B cell (primary cell): ENCODE measurements around the gene CDYL. TPM values are rescaled to one million over a fixed set of nuclear protein-coding genes. Genes with fewer than 3 reads are reported as not detected.

ENCODE experiments used
- ATAC-seq: fragments of 200-7000 bp; cut with Tn5 transposase; one replicate; pipeline ENCODE4 v1.10.0; 2021; ENCODE audit warnings: low read depth, mild to moderate bottlenecking, moderate number of reproducible peaks, moderate library complexity
- CTCF ChIA-PET: fragments of 350-600 bp; sonication (Branson Sonifier 250); formaldehyde crosslinking; loops from one replicate; lab custom pipeline; 2021; ENCODE audit warnings: antibody characterized with exemption, inconsistent platforms; lab: Charles Lee
- POLR2A ChIA-PET: fragments of 350-600 bp; sonication (Branson Sonifier 250); formaldehyde crosslinking; loops from one replicate; lab custom pipeline; 2021; ENCODE audit warnings: antibody characterized with exemption; lab: Charles Lee
- DNase-seq: peaks from one replicate; pipeline ENCODE4 v3.0.0; 2013
- H2AFZ ChIP-seq: 2 replicates; pipeline ENCODE4 v1.6.1; 2012; ENCODE audit warnings: mild to moderate bottlenecking, low read depth, low read length; ENCODE audit not compliant: insufficient read depth, poor library complexity, severe bottlenecking
- H3K27ac ChIP-seq, 2 donors: 1 replicate in 1 of 2; 2 replicates in 1 of 2; pipeline ENCODE4 v1.5.1; 2012 to 2013; ENCODE audit warnings: low read length in 2 of 2, mild to moderate bottlenecking in 2 of 2, moderate library complexity in 1 of 2
- H3K27me3 ChIP-seq, 4 experiments: fragments of 200-600 bp in 1 of 4; sonication (generic) in 1 of 4; replicated peaks in 1 of 4; 1 replicate in 2 of 4; 2 replicates in 2 of 4; pipeline versions ENCODE4 v1.6.1 to v1.7.0; 2013 to 2016; ENCODE audit warnings: low read length in 3 of 4, mild to moderate bottlenecking in 2 of 4, mixed read lengths in 1 of 4, moderate library complexity in 1 of 4; ENCODE audit not compliant: insufficient read depth in 4 of 4, control insufficient read depth in 3 of 4; ENCODE audit errors: control extremely low read depth in 1 of 4
- H3K36me3 ChIP-seq, 2 experiments: replicated peaks in 1 of 2; 1 replicate in 1 of 2; 2 replicates in 1 of 2; pipeline versions ENCODE4 v1.6.1 to v1.7.1; 2013; ENCODE audit warnings: low read length in 1 of 2; ENCODE audit not compliant: insufficient read depth in 2 of 2, control insufficient read depth in 1 of 2; ENCODE audit errors: control extremely low read depth in 1 of 2, extremely low read depth in 1 of 2
- H3K4me1 ChIP-seq, 2 donors: fragments of 200-600 bp in 1 of 2; sonication (generic) in 1 of 2; 1 replicate in 1 of 2; 2 replicates in 1 of 2; pipeline versions ENCODE4 v1.5.1 to v1.6.1; 2013 to 2017; ENCODE audit warnings: low read length in 2 of 2; ENCODE audit not compliant: control insufficient read depth in 2 of 2, insufficient read depth in 2 of 2
- H3K4me2 ChIP-seq: replicated peaks from 2 replicates; pipeline ENCODE3; 2012; ENCODE audit warnings: mild to moderate bottlenecking, low read depth, low read length; ENCODE audit not compliant: poor library complexity, severe bottlenecking
- H3K4me3 ChIP-seq, 5 experiments: fragments of 200-600 bp in 1 of 5; sonication (generic) in 1 of 5; 1 replicate in 3 of 5; 2 replicates in 2 of 5; pipeline versions ENCODE4 v1.5.1 to v1.7.0; 2011 to 2016; ENCODE audit warnings: low read length in 4 of 5, mild to moderate bottlenecking in 4 of 5, low read depth in 2 of 5, control low read depth in 1 of 5, moderate library complexity in 1 of 5; ENCODE audit not compliant: insufficient read depth in 1 of 5; ENCODE audit errors: control extremely low read depth in 1 of 5, extremely low read depth in 1 of 5
- H3K79me2 ChIP-seq: fragments of 200-600 bp; sonication (generic); one replicate; pipeline ENCODE4 v1.6.0; 2016; ENCODE audit warnings: low read length; ENCODE audit not compliant: control insufficient read depth, insufficient read depth
- H3K9ac ChIP-seq: fragments of 200-600 bp; sonication (generic); 2 replicates; pipeline ENCODE4 v1.6.1; 2017; ENCODE audit warnings: mild to moderate bottlenecking, low read length, moderate library complexity
- H3K9me3 ChIP-seq, 3 donors: one replicate each; pipeline versions ENCODE4 v1.6.1 to v1.7.1; 2013; ENCODE audit warnings: low read length in 2 of 3; ENCODE audit not compliant: control insufficient read depth in 2 of 3, insufficient read depth in 1 of 3; ENCODE audit errors: control extremely low read depth in 1 of 3
- H4K20me1 ChIP-seq: 2 replicates; pipeline ENCODE4 v1.6.0; 2012; ENCODE audit warnings: mild to moderate bottlenecking, low read length; ENCODE audit not compliant: insufficient read depth, control insufficient read depth, poor library complexity, severe bottlenecking
- H3K27ac Mint-ChIP-seq: one replicate; pipeline ENCODE4 v1.8.0; 2021; ENCODE audit warnings: mixed read lengths
- H3K27me3 Mint-ChIP-seq: one replicate; pipeline ENCODE4 v1.8.0; 2021; ENCODE audit warnings: mixed read lengths
- H3K4me1 Mint-ChIP-seq: one replicate; pipeline ENCODE4 v1.8.0; 2021; ENCODE audit warnings: mixed read lengths
- H3K4me3 Mint-ChIP-seq: one replicate; pipeline ENCODE4 v1.8.0; 2021; ENCODE audit warnings: mixed read lengths
- H3K9me3 Mint-ChIP-seq: one replicate; pipeline ENCODE4 v1.8.0; 2022; ENCODE audit warnings: mixed read lengths; ENCODE audit not compliant: insufficient read depth
- EZH2 ChIP-seq: IDR thresholded peaks from 2 replicates; pipeline ENCODE4 v1.6.1; 2012; ENCODE audit warnings: borderline replicate concordance, low read depth, mild to moderate bottlenecking, moderate library complexity, low read length; ENCODE audit not compliant: insufficient read depth, poor library complexity, severe bottlenecking
- WGBS: methylation state at CpG from one replicate; pipeline ENCODE4 v1.1.5; 2013; ENCODE audit warnings: missing lambda C conversion rate; ENCODE audit not compliant: insufficient coverage; 5-methylcytosine and 5-hydroxymethylcytosine counted together
- intact Hi-C: fragments of 100-400 bp; cut with micrococcal nuclease; formaldehyde crosslinking; loops from one replicate; pipeline ENCODE4 v1.10.0; 2022
- polyA plus RNA-seq: library from polyadenylated mRNA; depleted of rRNA; stranded (reverse); fragments of >200 nt; gene quantifications from 2 replicates; pipeline ENCODE4 v1.2.3, GENCODE V29; 2012
- total RNA-seq, 2 donors: library from RNA; stranded (reverse); fragments of 120-200 nt in 1 of 2; gene quantifications; 1 replicate in 1 of 2; 2 replicates in 1 of 2; pipeline versions ENCODE4 v1.2.3 to v1.2.4, GENCODE V29; 2013 to 2022
- TF ChIP-seq, protein P1 (sequence below): fragments of 200-600 bp; IDR thresholded peaks from one replicate; pipeline ENCODE4 v1.8.0; 2022; ENCODE audit warnings: antibody characterized with exemption, mild to moderate bottlenecking

CDYL gene
- total and polyA plus RNA-seq, 2 donors (not counting 1 experiment from before 2014, with no cell fraction given): 15.6 to 63.0 TPM

DNA sequence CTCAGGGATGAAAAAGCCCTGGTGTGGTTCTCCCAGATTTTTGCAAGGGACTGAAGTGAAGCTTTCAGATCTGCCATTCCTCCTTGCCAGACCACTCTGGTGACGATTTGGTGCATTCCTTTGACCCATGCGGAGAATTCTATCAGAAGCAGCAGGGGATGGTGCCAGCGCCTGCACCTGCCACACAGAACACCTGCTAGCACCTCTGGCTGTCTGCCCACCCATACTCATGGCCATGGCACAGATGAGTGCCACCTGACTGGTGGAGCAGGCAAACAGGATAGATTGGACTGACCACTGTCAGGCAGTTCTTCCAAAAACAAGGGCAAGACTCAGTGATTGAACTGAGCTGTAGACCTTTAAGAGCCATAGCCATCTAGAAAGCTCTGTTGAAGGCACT, 107.1 kb downstream of the CDYL start:
- no peak for DNase-seq
- 94% methylated on average over 2 of the region's 3 CpGs for WGBS
- Histone ChIP-seq H3K27me3 (no peaks in the 10 kb centered on the region), H3K4me3 (no peak overlapping the region), H3K79me2 (peaks cover 91% of the 10 kb centered on the region), H3K4me1 (peaks cover 29 to 53% of the 10 kb centered on the region in 2 donors), H3K9me3 (peaks cover 0 to 4% (median 3%) of the 10 kb centered on the region in 3 donors), H3K4me2 (no peak overlapping the region), H3K27ac (no peak overlapping the region), H3K36me3 (no peaks in the 10 kb centered on the region), H2AFZ (no peak overlapping the region), H3K9ac (no peak overlapping the region), H4K20me1 (peaks cover 50% of the 10 kb centered on the region)
- H3K4me3 Mint-ChIP-seq: no peak overlapping the region
- intact Hi-C loops: loop anchor here (10.0 kb wide), 1 partner anchor 98 kb away; no protein-coding TSS in a partner anchor
- ChIA-PET CTCF (no interaction called here), POLR2A (no interaction called here)
- peaks cover 4% of the 10 kb centered on the region for H3K9me3 Mint-ChIP-seq
- H3K27me3 Mint-ChIP-seq: no peaks in the 10 kb centered on the region
- peaks cover 79% of the 10 kb centered on the region for H3K4me1 Mint-ChIP-seq
- TF ChIP-seq EZH2: no peak
- TF ChIP-seq, protein P1, sequence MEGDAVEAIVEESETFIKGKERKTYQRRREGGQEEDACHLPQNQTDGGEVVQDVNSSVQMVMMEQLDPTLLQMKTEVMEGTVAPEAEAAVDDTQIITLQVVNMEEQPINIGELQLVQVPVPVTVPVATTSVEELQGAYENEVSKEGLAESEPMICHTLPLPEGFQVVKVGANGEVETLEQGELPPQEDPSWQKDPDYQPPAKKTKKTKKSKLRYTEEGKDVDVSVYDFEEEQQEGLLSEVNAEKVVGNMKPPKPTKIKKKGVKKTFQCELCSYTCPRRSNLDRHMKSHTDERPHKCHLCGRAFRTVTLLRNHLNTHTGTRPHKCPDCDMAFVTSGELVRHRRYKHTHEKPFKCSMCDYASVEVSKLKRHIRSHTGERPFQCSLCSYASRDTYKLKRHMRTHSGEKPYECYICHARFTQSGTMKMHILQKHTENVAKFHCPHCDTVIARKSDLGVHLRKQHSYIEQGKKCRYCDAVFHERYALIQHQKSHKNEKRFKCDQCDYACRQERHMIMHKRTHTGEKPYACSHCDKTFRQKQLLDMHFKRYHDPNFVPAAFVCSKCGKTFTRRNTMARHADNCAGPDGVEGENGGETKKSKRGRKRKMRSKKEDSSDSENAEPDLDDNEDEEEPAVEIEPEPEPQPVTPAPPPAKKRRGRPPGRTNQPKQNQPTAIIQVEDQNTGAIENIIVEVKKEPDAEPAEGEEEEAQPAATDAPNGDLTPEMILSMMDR: no peak
- ATAC-seq: no peak
- H3K27ac Mint-ChIP-seq: no peak overlapping the region

DNA sequence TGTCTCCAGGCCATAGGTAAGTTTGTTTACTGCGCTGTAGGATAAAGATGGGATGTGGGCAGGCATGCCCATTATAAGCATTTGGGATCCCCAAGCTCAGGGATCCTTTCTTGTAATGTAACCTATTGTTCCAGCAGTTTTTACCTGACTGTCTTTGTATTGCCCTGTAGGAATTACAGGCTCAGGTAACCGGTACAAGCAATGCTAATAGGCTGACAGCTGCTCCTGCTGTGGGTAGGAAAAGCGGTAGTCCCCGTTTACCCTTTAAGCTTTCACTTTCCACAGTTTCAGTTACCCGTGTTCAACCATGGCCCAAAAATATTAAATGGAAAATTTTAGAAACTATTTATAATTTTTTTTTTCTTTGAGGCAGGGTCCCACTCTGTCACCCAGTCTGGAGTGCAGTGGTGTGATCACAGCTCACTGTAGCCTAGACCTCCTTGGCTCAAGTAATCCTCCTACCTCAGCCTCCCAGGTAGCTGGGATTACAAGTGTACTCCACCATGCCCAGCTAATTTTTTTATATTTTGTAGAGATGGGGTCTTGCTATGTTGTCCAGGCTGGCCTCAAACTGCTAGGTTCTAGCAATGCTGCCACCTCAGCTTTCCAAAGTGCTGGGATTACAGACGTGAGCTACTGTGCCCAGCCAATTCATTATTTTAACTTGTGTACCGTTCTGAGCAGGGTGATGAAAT, 108.6 kb downstream of the CDYL start:
- TF ChIP-seq, protein P1: no peak
- no peak for TF ChIP-seq EZH2
- Histone ChIP-seq H3K27ac (peak overlapping the region; percentile 20 to 58), H4K20me1 (peaks cover 49% of the 10 kb centered on the region), H3K4me3 (no peak overlapping the region), H2AFZ (no peak overlapping the region), H3K27me3 (no peaks in the 10 kb centered on the region), H3K79me2 (peaks cover 90% of the 10 kb centered on the region), H3K9me3 (peaks cover 0 to 4% (median 3%) of the 10 kb centered on the region in 3 donors), H3K9ac (peak overlapping the region; percentile 3), H3K4me1 (peaks cover 35 to 61% of the 10 kb centered on the region in 2 donors), H3K36me3 (no peaks in the 10 kb centered on the region), H3K4me2 (peak overlapping the region; percentile 26)
- WGBS: 71% methylated on average over 3 of the region's 7 CpGs
- peaks cover 89% of the 10 kb centered on the region for H3K4me1 Mint-ChIP-seq
- POLR2A ChIA-PET: no interaction called here
- no peaks in the 10 kb centered on the region for H3K27me3 Mint-ChIP-seq
- DNase-seq (peak; percentile 30), ATAC-seq (no peak)
- H3K9me3 Mint-ChIP-seq: peaks cover 3% of the 10 kb centered on the region
- H3K27ac Mint-ChIP-seq: peak overlapping the region; percentile 70
- intact Hi-C loops: loop anchor here (10.0 kb wide), 1 partner anchor 100 kb away; no protein-coding TSS in a partner anchor
- peak overlapping the region; percentile 48 for H3K4me3 Mint-ChIP-seq
- CTCF ChIA-PET: interaction anchor here (0.9 kb wide), 1 partner anchor 32 kb away, joined by 3 read pairs; no protein-coding TSS in a partner anchor
